ENCODE measurements around the gene HCFC1. TPM values are rescaled to one million over a fixed set of nuclear protein-coding genes. Genes with fewer than 3 reads are reported as not detected.

HCFC1 gene
- total RNA-seq, 2 experiments from 2014 or later: 136 to 138 TPM

- DNase-seq: peak; percentile 75
- ATAC-seq: peak; percentile 82
- CTCF ChIA-PET: no interaction called here
- Mint-ChIP-seq H3K36me3 (no peaks in the 10 kb centered on the region), H3K9me3 (ENCODE audit: low read depth) (no peaks in the 10 kb centered on the region), H3K27ac (peak overlapping the region; percentile 70), H3K4me3 (peak overlapping the region; percentile 38), H3K27me3 (peaks cover 16% of the 10 kb centered on the region), H3K4me1 (peaks cover 35% of the 10 kb centered on the region)
Measured at GRCh38 chrX:153900831-153901752, 70.5 kb downstream of the HCFC1 start.

GRCh38 chrX:153897899-153898298 lies 73.7 kb downstream of the HCFC1 start:
- ATAC-seq: no peak
- no peaks in the 10 kb centered on the region for H3K36me3 Mint-ChIP-seq
- H3K4me3 Mint-ChIP-seq: no peak overlapping the region
- CTCF ChIA-PET: no interaction called here
- no peak overlapping the region for H3K27ac Mint-ChIP-seq
- DNase-seq: no peak
- no peaks in the 10 kb centered on the region for H3K9me3 Mint-ChIP-seq (ENCODE audit: low read depth)
- H3K27me3 Mint-ChIP-seq: peaks cover 18% of the 10 kb centered on the region
- H3K4me1 Mint-ChIP-seq: peaks cover 16% of the 10 kb centered on the region

Small RNA genes within 50 kb of the gene (microRNA-seq; reads per million reads assigned to microRNA genes)
- gene MIR3202-1 (not detected), gene MIR3202-2 (not detected), gene MIR718 (not detected)

Other genes with a start within 250 kb of the HCFC1 start
- 100 to 1,000 TPM; 137 to 148 TPM for gene BCAP31, start 247.4 kb downstream of the HCFC1 start, total RNA-seq
- 10 to 100 TPM; 10.7 to 18.3 TPM for gene ABCD1, start 247.0 kb downstream of the HCFC1 start, total RNA-seq
- under 1 TPM; 0.42 to 0.50 TPM for gene PLXNB3, start 207.6 kb downstream of the HCFC1 start, total RNA-seq
- not detected for gene SRPK3, start 190.8 kb downstream of the HCFC1 start, total RNA-seq
- 10 to 100 TPM; 69.4 to 72.0 TPM for gene IDH3G, start 177.4 kb downstream of the HCFC1 start, total RNA-seq
- 100 to 1,000 TPM; 190 to 191 TPM for gene SSR4, start 177.2 kb downstream of the HCFC1 start, total RNA-seq
- gene PDZD4, start 141.3 kb downstream of the HCFC1 start, total RNA-seq: under 1 TPM; 0.07 to 0.12 TPM
- gene L1CAM, start 85.6 kb downstream of the HCFC1 start, total RNA-seq: 1 to 10 TPM; 3.6 to 4.9 TPM
- not detected for gene AVPR2, start 67.1 kb downstream of the HCFC1 start, total RNA-seq
- gene ARHGAP4, start 45.6 kb downstream of the HCFC1 start, total RNA-seq: 100 to 1,000 TPM; 188 to 300 TPM
- 100 to 1,000 TPM in 1 of 2 experiments, 10 to 100 TPM in 1; 92.8 to 115 TPM for gene NAA10, start 36.8 kb downstream of the HCFC1 start, total RNA-seq
- 1 to 10 TPM; 6.8 to 7.5 TPM for gene RENBP, start 27.2 kb downstream of the HCFC1 start, total RNA-seq
- gene TMEM187, start 936 bp upstream of the HCFC1 start, total RNA-seq: 10 to 100 TPM in 1 of 2 experiments, 1 to 10 TPM in 1; 8.6 to 10.7 TPM
- gene IRAK1, start 48.1 kb upstream of the HCFC1 start, total RNA-seq: 100 to 1,000 TPM; 127 to 148 TPM
- gene MECP2, start 125.9 kb upstream of the HCFC1 start, total RNA-seq: 10 to 100 TPM; 81.1 to 84.5 TPM
- not detected for gene OPN1LW, start 172.4 kb upstream of the HCFC1 start, total RNA-seq
- gene OPN1MW, start 210.8 kb upstream of the HCFC1 start, total RNA-seq: not detected
- not detected for gene OPN1MW2, start 247.9 kb upstream of the HCFC1 start, total RNA-seq

Data from activated CD8-positive, alpha-beta memory T cell treated with anti-CD3 and anti-CD28 coated beads, Interleukin-2, amount 10 ng/mL, durations not matched to agents 7 days and 5 days (primary cell).